Gastrocnemius medialis (tissue), 4 donors: ENCODE results near the gene RAI1. TPM values are rescaled to one million over a fixed set of nuclear protein-coding genes. Genes with fewer than 3 reads are reported as not detected.
A peak's percentile ranks its signal among the peaks of the same experiment; 100 is the strongest.

Source experiments
- ATAC-seq, 2 donors: fragments of 150-250 bp; one replicate each; pipeline ENCODE4 v1.9.1; 2016
- DNase-seq, 2 donors: peaks; one replicate each; pipeline ENCODE4 v3.0.0-alpha.2; 2019
- H3K27ac ChIP-seq, 4 donors: fragments of 200-600 bp; sonication (generic); 1 replicate in 1 of 4; 2 replicates in 3 of 4; pipeline ENCODE4 v1.5.1; 2016 to 2018; ENCODE audit warnings: mild to moderate bottlenecking in 2 of 4, moderate library complexity in 1 of 4
- H3K27me3 ChIP-seq, 3 donors: fragments of 200-600 bp; sonication (generic) in 2 of 3; 1 replicate in 1 of 3; 2 replicates in 2 of 3; pipeline versions ENCODE4 v1.5.1 to v1.6.0; 2016 to 2019; ENCODE audit warnings: mild to moderate bottlenecking in 1 of 3, moderate library complexity in 1 of 3
- H3K36me3 ChIP-seq, 2 donors: fragments of 200-600 bp; sonication (generic) in 1 of 2; one replicate each; pipeline ENCODE4 v1.5.1; 2017 to 2018
- H3K4me1 ChIP-seq, 2 donors: fragments of 200-600 bp; sonication (generic) in 1 of 2; one replicate each; pipeline ENCODE4 v1.5.1; 2016 to 2017; ENCODE audit warnings: mild to moderate bottlenecking in 2 of 2
- H3K4me3 ChIP-seq, 4 donors: fragments of 200-600 bp; sonication (generic) in 3 of 4; 1 replicate in 1 of 4; 2 replicates in 3 of 4; pipeline ENCODE4 v1.5.1; 2016 to 2019; ENCODE audit warnings: mild to moderate bottlenecking in 2 of 4
- H3K9me3 ChIP-seq, 3 donors: fragments of 200-600 bp; sonication (generic) in 2 of 3; 1 replicate in 1 of 3; 2 replicates in 2 of 3; pipeline ENCODE4 v1.5.1; 2016 to 2019
- POLR2A ChIP-seq, 2 donors: fragments of 450-650 bp; IDR thresholded peaks; one replicate each; pipeline ENCODE4 v1.6.1; 2017; ENCODE audit warnings: antibody characterized with exemption in 2 of 2, mild to moderate bottlenecking in 2 of 2, moderate library complexity in 2 of 2
- in situ Hi-C, 4 donors: fragments of 200-750 bp; cut with MboI; loops; one replicate each; pipeline versions ENCODE4 v1.15.0 to v1.8.0; 2017; ENCODE audit warnings: low sequenced_read_pairs in 4 of 4
- intact Hi-C: fragments of 100-400 bp; cut with DNase I; formaldehyde crosslinking; loops from one replicate; pipeline ENCODE4 v1.15.1; 2023; ENCODE audit warnings: low total_unique reads
- total RNA-seq, 4 donors: library from RNA; depleted of rRNA; stranded (reverse); fragments of >200 nt; gene quantifications; one replicate each; pipeline versions ENCODE4 v1.1.0 to v1.2.3, GENCODE V29; 2016
- TF ChIP-seq, protein P1 (sequence below), 5 experiments: fragments of 450-650 bp in 3 of 5; fragments of 200-600 bp in 2 of 5; sonication (generic) in 2 of 5; IDR thresholded peaks in 4 of 5; conservative IDR thresholded peaks in 1 of 5; 1 replicate in 4 of 5; 2 replicates in 1 of 5; pipeline ENCODE4 v1.5.1; 2016 to 2019; ENCODE audit warnings: antibody characterized with exemption in 5 of 5, mild to moderate bottlenecking in 3 of 5, moderate library complexity in 3 of 5

RAI1 gene
- total RNA-seq, 4 donors from 2014 or later: 2.1 to 6.7 (median 4.3) TPM

GRCh38 chr17:17754719-17755686, 73.7 kb downstream of the RAI1 start:
- no peak for ATAC-seq
- in situ Hi-C loops: no loop called here

GRCh38 chr17:17755715-17756114, 74.5 kb downstream of the RAI1 start:
- Histone ChIP-seq H3K27ac (no peak overlapping the region), H3K4me1 (peaks cover 16 to 21% of the 10 kb centered on the region in 2 donors)

More at GRCh38 chr17:17754719-17755686, 73.7 kb downstream of the RAI1 start:
- H3K9me3 ChIP-seq: no peaks in the 10 kb centered on the region
- TF ChIP-seq POLR2A (IDR thresholded peaks at IDR 0.05): no peak
- TF ChIP-seq, protein P1, sequence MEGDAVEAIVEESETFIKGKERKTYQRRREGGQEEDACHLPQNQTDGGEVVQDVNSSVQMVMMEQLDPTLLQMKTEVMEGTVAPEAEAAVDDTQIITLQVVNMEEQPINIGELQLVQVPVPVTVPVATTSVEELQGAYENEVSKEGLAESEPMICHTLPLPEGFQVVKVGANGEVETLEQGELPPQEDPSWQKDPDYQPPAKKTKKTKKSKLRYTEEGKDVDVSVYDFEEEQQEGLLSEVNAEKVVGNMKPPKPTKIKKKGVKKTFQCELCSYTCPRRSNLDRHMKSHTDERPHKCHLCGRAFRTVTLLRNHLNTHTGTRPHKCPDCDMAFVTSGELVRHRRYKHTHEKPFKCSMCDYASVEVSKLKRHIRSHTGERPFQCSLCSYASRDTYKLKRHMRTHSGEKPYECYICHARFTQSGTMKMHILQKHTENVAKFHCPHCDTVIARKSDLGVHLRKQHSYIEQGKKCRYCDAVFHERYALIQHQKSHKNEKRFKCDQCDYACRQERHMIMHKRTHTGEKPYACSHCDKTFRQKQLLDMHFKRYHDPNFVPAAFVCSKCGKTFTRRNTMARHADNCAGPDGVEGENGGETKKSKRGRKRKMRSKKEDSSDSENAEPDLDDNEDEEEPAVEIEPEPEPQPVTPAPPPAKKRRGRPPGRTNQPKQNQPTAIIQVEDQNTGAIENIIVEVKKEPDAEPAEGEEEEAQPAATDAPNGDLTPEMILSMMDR (IDR thresholded peaks at IDR 0.05 in 4 of 5, conservative IDR thresholded peaks at IDR 0.05 in 1 of 5): no peak
- DNase-seq: no peak
- H3K4me1 ChIP-seq: peaks cover 16 to 21% of the 10 kb centered on the region in 2 donors
- no peaks in the 10 kb centered on the region for H3K36me3 ChIP-seq
- intact Hi-C loops: no loop called here
- no peaks in the 10 kb centered on the region for H3K27me3 ChIP-seq
- no peak overlapping the region for H3K4me3 ChIP-seq
- H3K27ac ChIP-seq: peak overlapping the region in 3 of 4 donors; percentile 13 to 42 (median 34)

DNA sequence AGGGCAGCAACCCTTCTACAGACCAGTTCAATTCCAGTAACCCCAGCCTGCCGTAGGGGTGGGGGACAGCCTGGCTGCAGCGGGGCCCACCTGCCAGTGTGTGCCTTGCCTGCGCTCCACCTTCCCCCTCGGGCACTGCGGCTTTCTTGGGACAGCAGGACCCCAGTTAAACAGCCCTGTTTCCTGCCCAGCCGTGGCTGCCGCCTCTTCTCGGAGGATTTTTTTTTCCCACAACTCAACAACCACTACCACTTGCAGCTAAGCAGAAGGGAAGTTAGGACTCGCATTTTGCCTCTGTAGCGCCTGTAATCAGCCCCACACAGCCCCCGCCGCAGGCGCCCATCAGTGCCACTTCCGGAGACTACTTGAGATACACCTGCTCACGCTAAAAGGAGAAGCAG, 76.1 kb downstream of the RAI1 start:
- peaks cover 10 to 14% of the 10 kb centered on the region in 2 donors for H3K4me1 ChIP-seq
- intact Hi-C loops: no loop called here
- no peak for TF ChIP-seq POLR2A (IDR thresholded peaks at IDR 0.05)
- TF ChIP-seq, protein P1 (IDR thresholded peaks at IDR 0.05 in 4 of 5, conservative IDR thresholded peaks at IDR 0.05 in 1 of 5): no peak

More at GRCh38 chr17:17755715-17756114, 74.5 kb downstream of the RAI1 start:
- in situ Hi-C loops (no loop called here), intact Hi-C loops (no loop called here)
- H3K9me3 ChIP-seq: no peaks in the 10 kb centered on the region
- TF ChIP-seq, protein P1 (IDR thresholded peaks at IDR 0.05 in 4 of 5, conservative IDR thresholded peaks at IDR 0.05 in 1 of 5): no peak
- TF ChIP-seq POLR2A (IDR thresholded peaks at IDR 0.05): no peak
- H3K4me3 ChIP-seq: no peak overlapping the region
- no peaks in the 10 kb centered on the region for H3K27me3 ChIP-seq
- DNase-seq (no peak), ATAC-seq (no peak)
- no peaks in the 10 kb centered on the region for H3K36me3 ChIP-seq

DNA sequence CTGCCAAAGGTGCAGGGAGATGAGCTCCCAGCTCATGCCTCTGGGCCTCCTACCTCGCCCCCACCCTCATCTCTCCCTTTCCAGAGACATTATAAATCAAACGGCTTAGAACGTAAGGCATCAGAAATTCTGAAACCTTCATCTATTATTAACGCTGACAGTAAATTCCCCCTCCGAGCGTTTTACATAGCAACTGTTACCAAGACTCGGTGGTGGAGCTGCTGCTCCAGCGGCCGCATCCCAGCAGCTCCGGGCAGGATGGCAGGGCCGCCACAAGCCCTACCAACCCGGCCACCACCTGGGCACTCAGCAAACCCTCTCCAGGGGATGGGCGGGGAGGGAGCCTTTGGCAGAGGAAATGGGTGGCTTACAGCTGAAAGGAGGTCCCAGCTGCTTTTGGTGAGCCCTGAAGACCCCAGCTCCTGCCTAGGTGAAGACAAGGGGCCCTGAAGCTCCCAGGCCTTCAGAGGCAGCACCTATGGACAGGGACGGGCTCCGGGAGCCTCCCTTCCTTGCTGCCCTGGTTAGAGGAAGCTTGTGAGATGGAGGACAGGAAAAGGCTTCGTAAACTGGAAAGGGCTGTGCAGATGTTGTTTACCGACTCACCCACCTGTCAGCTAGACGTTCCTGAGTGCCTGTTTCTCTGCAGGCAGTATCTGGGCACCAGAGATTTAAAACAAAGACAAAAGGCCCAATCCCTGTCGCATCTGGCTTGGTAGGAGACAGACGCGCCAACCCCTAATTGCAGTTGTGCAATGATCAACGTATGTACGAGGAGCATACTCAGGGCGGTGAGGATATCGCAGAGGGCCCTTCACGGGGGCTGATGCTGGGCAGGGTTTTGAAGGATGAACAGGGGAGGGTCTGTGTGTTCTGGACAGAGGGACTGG, 76.9 kb downstream of the RAI1 start:
- H3K4me1 ChIP-seq: peaks cover 10 to 14% of the 10 kb centered on the region in 2 donors
- H3K36me3 ChIP-seq: no peaks in the 10 kb centered on the region
- H3K27me3 ChIP-seq: no peaks in the 10 kb centered on the region
- TF ChIP-seq, protein P1 (IDR thresholded peaks at IDR 0.05 in 4 of 5, conservative IDR thresholded peaks at IDR 0.05 in 1 of 5): no peak
- no peak for TF ChIP-seq POLR2A (IDR thresholded peaks at IDR 0.05)
- H3K27ac ChIP-seq: no peak overlapping the region
- in situ Hi-C loops: no loop called here
- no peak overlapping the region for H3K4me3 ChIP-seq
- no peak for ATAC-seq
- intact Hi-C loops: no loop called here
- H3K9me3 ChIP-seq: no peaks in the 10 kb centered on the region
- no peak for DNase-seq

More for the DNA sequence above, 76.1 kb downstream of the RAI1 start:
- in situ Hi-C loops: no loop called here
- Histone ChIP-seq H3K36me3 (no peaks in the 10 kb centered on the region), H3K4me3 (no peak overlapping the region), H3K9me3 (no peaks in the 10 kb centered on the region), H3K27ac (no peak overlapping the region), H3K27me3 (no peaks in the 10 kb centered on the region)
- DNase-seq (no peak), ATAC-seq (no peak)
